Activated T-cell treated with anti-CD3 and anti-CD28 coated beads for 4 hours (primary cell): Measurements from ENCODE around the gene PEX11A.

ENCODE experiments used
- DNase-seq: peaks from one replicate; pipeline ENCODE4 v3.0.0-alpha.2; 2020

PEX11A gene

DNA sequence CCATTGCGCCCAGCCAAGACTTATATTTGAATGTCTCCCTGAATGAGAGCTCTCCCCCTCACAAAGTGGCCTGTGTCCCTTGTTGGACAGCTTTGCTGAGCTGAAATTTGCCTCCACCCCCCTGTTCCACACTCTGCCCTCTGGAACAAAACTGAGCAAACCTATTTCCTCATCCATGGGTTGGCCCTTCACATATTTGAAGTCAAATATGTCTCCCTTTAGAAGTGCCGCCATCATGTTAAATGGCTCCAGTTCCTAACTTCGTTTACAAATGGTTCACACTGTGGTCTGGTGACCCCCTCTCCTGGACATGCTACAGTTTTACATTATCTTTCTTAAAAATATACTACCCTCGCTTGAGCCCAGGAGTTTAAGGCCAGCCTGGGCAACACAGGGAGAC lies 16.0 kb downstream of the PEX11A start:
- DNase-seq, result no peak

DNA sequence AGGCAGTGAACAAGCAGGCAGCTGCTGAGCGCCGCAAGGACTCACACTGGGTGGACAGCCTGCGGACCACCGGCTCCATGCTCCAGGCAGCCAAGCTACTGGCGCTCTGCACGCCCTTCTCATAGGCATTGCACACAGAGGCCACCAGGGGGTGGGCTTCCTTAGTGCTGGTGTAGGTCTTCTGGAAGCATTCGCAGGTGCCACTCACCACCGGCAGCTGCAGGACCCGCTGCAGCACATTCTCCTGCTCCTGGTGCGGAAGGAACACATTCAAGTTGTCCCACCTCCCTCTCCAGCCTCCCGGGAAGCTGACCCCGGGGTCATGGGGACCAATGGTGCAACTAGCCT lies 17.4 kb downstream of the PEX11A start:
- DNase-seq, result no peak

GRCh38 chr15:89672221-89673164 lies 18.1 kb downstream of the PEX11A start:
- no peak for DNase-seq

DNA sequence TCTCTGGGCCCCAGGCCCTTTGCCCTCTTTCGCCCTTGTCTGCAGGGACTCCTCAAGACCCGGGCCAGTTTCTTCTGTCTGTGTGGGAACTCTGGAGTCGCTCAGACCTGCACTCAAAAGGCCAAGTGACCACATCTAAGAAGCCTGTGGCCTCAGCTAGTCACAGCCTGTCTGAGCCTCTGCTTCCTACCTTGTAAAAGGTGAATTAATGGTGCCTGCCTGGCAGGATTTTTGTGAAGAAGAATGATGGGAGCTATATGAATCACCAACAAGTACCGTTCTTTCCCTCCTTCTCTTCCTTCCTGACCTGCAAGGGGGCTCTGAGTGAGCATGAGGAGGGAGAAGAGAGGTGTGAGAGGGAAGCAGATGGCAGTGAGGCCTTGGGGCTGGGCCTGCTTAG lies 18.9 kb downstream of the PEX11A start:
- DNase-seq, result no peak

DNA sequence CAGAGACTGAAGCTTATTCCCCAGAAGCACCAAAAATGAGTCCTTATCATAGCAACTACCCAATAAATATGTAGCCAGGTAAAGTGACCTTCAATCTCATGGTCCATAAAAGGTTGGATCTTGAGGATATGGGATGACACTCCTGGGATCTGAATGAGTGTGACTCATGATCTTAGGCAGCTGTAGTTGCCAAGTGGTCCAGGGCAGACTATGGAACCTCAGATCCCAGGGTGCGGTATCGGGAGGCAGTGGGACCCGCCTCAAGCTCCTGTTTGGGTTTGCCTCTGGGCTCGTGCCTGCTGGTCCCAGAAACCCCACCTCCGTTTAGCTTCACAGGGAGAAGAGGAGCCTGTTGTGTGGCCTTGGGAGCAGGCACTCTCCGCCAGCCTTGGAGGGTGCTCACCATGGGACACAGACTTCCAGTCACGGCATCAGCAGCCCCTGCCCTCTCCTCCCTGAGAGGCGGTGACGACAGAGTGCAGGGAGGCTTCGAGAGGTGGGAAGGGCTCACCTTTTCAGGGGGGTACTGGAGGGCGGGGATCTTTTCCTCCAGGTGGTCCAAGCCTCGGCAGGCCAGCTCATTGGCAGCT lies 19.5 kb downstream of the PEX11A start:
- no peak for DNase-seq

- no peak for DNase-seq
Measured at GRCh38 chr15:89669941-89670340, 20.6 kb downstream of the PEX11A start.

DNA sequence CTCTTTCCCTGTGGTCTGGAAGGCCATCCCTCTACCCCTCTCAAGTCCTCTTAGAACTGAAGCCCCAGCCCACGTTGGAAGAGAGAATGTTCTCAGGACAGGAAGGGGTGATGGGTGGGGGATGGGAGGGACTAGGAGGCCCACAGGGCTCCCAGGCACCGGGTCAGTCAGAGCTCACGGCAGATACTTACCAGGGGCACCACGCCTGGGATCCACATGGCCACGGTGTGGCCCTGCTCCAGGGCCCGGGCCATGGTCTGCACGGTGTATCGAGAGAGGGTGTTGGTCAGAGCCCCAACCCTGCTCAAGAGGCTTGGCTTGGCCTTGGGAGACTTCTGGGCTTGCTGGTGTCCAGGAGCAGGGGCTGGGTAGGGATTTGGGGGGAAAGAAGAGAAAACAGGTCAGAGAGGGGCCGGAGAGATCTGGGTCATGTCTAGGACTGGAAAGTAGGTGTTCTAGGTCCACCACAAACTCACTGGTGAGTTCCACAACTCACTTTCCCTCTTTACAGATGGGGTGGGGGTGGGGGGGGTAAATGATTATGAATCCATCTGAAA lies 21.2 kb downstream of the PEX11A start:
- no peak for DNase-seq

DNA sequence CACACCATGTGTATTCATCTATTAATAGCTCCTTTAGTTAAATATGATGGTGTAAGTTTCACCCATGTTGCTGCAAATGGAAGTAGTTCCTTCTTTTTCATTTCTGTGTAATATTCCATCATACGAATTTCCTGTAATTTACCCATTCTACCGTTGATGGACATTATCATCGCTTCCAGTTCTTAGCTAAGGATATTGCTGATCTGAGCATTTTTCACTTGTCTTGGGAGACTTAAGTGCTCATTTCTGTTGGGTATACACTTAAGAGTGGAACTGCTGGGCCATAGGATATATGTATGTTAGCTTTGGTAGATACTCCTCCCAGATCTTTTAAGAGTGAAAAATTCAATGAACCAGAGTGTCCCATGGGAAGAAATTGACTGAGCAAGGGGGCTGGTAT lies 22.4 kb downstream of the PEX11A start:
- DNase-seq, result no peak

DNA sequence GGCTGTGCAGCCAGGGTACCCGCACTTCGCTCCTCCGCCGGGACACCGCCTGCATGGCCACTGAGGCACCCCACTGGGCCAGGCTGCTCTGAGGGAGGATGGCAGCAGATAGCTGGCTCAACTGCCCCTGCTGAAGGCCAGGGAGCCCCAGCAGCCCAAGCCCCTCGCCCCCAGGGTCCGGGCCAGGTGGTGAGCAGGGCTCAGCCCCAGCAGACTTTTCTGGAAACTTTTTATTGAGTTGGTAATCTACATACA lies 22.9 kb downstream of the PEX11A start:
- DNase-seq, result no peak

- DNase-seq, result no peak
Measured at GRCh38 chr15:89666858-89667705, 23.5 kb downstream of the PEX11A start.

- no peak for DNase-seq
Measured at GRCh38 chr15:89666184-89666857, 24.2 kb downstream of the PEX11A start.

DNA sequence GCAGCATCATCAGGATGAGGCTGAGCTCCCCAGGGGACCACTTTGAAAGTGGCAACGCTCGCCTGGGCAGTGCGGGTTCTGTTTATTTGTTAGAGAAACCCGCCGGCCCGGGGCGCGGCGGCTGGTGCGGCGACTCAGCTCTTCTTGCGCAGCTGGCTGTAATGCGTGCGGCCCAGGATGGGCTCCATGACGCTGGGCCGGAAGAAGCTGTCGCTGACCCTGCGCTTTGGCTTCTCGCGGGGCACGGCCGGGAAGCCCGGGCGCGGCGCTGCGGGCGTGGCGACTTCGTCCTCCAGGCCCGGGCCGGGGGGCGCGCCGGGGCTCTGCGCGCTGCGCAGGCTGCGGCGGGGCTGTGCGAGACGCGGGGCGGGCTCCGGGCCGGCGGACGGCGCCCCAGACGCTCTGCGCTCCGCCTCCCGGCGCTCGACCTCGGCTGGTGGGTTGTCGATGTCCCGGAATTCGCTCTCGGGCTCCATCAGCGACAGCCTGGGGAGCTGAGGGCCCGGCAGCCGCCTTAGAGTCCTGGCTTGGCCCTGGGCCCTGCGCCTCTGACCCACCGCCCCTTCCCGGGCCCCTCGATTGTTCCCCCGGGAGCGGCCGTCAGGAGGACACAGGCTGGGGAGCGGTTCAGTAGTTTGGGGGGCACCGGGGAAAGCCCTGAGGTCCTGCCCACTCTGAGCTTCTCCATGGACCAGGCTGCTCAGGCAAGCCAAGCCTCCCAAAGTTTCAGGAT lies 24.9 kb downstream of the PEX11A start:
- no peak for DNase-seq

DNA sequence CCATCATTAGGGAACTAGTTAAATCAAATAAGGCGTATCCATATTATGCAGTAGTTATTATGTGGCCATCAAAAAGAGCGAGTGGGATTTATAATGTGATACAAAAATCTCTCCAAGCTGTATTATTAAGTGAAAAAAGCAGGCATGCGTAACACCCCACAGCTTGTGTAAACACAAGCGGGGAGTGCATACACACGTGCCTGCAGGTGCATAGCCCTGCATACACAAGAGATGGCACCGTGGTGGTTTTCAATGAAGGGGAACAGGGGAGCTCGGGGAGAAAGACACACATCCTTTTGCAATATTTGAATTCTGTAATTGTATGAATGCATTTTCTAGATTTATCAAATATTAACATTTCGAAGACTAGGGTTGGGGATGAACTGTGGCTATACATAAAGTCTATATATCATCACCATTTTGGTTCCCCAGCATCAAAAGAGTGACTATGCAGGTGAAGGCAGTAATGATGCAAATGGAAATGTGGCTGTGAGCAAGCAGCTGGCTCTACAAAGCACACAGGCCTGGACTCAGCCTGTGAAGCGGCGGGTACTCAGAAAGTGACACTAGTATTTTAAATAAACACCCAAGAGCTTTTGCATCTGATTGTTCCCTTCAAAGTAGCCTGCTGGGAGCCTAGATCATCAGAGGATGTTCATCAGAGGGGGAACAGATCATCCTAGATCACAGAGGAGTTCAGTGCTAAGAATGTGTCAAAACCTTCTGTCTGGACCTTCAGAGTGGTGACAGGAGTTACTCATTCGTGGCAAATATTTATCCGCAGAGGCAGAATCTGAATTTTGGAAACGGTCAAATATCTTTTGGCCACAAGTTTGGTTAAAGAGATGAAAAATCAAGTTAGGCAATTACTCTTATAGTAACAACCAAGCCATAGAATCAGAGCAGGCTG lies 25.9 kb downstream of the PEX11A start:
- no peak for DNase-seq

- no peak for DNase-seq
Measured at GRCh38 chr15:89662893-89663626, 27.5 kb downstream of the PEX11A start.

DNA sequence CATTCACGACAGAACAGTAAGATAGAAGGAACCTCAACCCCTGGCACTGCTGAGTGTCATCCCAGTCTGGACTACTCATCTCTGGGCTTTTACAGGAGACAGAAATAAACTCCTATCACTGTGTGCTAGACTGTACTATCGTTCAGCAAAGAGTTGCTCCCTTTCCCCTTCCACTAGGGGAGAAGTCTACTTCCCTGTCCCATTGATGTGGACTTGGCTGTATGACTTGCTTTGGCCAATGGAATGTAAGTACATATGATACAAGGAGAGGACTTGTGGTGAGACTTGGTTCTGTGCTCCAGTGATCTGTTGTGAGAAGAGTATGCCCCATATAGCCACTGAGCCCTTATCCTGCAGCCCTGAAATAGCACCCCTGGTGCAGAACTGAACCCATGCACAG lies 30.0 kb downstream of the PEX11A start:
- no peak for DNase-seq

DNA sequence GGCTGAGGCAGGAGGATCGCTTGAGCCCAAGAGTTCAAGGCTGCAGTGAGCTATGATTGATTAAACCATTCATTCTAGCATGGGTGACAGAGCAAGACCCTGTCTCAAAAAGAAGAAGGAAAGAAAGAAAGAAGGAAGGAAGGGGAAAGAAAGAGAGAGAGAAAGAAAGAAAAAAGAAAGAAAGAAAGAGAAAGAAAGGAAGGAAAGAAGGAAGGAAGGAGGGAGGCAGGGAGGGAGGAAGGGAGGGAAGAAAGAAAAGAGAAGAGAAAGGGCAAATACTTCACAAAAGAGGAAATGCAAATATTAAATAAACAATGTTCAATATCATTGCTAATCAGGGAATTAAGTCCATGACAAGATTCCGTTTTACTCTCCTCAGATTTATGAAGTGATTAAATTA lies 31.3 kb downstream of the PEX11A start:
- no peak for DNase-seq

DNA sequence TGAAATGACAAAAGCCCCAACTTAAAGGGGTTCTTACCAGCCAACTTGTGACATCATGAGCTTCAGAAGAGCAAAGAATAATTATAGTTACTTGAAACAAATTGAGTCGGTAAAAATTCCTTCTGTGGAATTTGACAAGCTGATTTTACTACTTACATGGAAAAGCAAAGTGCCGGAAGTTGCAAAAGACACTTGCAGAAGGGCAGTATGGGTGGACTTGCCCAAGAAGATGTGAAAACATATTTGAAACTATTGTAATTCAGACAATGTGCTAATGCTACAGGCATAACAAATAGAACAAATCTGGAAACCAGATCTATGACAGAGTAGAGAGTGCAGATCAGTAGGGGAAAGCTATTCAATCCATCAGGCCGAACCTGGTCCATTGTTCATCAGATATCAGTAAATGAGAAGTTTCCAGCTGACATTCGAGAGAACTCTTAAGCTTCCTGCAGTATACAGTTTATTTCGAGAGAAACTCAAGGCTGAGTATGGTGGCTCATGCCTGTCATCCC lies 32.8 kb downstream of the PEX11A start:
- no peak for DNase-seq

DNA sequence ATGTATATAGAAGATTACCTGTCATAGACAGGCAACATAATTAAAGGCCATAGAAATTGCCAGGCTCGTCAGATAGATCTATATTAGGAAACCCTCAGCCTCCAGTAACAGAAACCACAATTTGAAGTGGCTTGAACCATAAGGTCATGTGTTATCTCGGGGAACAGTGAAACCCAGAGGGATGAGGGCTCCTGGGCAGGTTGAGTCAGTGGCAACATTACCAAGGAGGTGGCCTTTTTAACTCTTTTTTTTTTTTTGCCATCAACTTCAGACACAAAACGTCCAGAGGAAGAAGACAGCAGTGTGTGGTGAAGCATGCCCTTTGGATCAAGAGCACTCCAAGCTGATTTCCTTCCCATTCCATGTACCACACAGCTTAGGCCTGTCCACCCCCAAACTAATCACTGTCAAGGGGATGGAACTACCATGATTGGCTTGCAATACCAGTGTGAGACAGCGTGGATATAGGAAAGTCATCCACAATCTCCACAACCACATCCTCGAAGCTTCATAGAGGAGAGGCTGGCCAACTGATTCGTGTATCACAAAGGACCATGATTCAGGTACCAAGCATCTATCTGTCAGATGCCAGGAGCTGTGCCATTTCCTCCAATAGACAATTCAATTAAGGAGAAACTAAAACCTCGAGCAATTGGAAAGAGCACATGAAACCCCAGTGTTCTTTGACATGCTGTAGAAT lies 34.3 kb downstream of the PEX11A start:
- DNase-seq, result no peak
